Stimulated activated effector memory CD8-positive, alpha-beta T cell treated with anti-CD3 and anti-CD28 coated beads, Interleukin-12 subunit alpha, Interleukin-12 subunit beta, amount 100 ng/mL, for 72 hours (primary cell): Measurements from ENCODE around the gene CHST6.
A peak's percentile ranks its signal among the peaks of the same experiment; 100 is the strongest.

ENCODE experiments used
- ATAC-seq: fragments of 150-1000 bp; cut with Tn5 transposase; 2 replicates; pipeline ENCODE4 v1.10.0; 2021
- DNase-seq, 2 donors: peaks; one replicate each; pipeline ENCODE4 v3.0.0; 2021 to 2022; ENCODE audit warnings: low spot score in 2 of 2
- H3K27ac Mint-ChIP-seq: one replicate; pipeline ENCODE4 v1.8.0; 2022; ENCODE audit warnings: mild to moderate bottlenecking, mixed read lengths
- H3K36me3 Mint-ChIP-seq: one replicate; pipeline ENCODE4 v1.8.0; 2022; ENCODE audit warnings: mild to moderate bottlenecking, mixed read lengths
- H3K4me1 Mint-ChIP-seq: one replicate; pipeline ENCODE4 v1.8.0; 2022; ENCODE audit warnings: mixed read lengths
- H3K4me3 Mint-ChIP-seq: one replicate; pipeline ENCODE4 v1.8.0; 2022; ENCODE audit warnings: mild to moderate bottlenecking, mixed read lengths
- H3K9me3 Mint-ChIP-seq: one replicate; pipeline ENCODE4 v1.8.0; 2022; ENCODE audit warnings: mixed read lengths

The CHST6 gene

DNA sequence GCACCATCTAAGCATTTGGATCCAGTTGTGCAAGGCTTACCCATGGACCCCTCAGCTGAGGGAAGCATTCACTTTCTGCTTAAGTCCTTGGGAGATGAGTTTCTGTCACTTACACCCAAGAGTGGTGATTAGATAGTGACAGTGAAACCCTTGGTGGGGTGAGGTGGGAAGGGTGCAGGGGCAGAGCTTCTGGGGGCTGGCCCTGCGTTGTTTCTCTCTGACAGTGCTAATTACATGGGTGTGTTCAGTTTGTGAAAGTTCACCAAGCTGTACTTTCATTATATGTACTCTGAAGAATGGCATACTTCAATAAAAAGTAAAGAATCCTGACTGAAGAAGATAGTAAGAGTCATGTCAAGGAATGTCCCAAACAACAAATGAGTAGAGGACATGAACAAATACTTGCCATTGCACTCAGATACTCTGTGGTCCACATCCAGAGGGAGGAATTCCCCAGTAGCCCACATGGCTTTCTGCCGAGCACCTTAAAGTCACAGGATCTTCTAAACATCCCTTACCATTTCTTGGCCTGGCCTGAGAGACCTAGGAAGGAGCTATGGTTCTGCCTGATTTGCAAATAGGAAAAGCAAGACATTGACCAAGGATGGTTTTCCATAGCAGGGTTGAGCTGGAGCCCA lies 8.4 kb downstream of the CHST6 start:
- DNase-seq (no peak), ATAC-seq (peak; percentile 71)
- no peaks in the 10 kb centered on the region for H3K9me3 Mint-ChIP-seq
- H3K27ac Mint-ChIP-seq, result no peak overlapping the region
- no peak overlapping the region for H3K4me3 Mint-ChIP-seq
- H3K4me1 Mint-ChIP-seq, result no peaks in the 10 kb centered on the region
- H3K36me3 Mint-ChIP-seq, result no peaks in the 10 kb centered on the region

GRCh38 chr16:75486014-75486675 lies 9.1 kb downstream of the CHST6 start:
- no peaks in the 10 kb centered on the region for H3K36me3 Mint-ChIP-seq
- no peak overlapping the region for H3K27ac Mint-ChIP-seq
- DNase-seq, result no peak
- no peak for ATAC-seq
- H3K4me3 Mint-ChIP-seq, result no peak overlapping the region
- no peaks in the 10 kb centered on the region for H3K4me1 Mint-ChIP-seq
- no peaks in the 10 kb centered on the region for H3K9me3 Mint-ChIP-seq

DNA sequence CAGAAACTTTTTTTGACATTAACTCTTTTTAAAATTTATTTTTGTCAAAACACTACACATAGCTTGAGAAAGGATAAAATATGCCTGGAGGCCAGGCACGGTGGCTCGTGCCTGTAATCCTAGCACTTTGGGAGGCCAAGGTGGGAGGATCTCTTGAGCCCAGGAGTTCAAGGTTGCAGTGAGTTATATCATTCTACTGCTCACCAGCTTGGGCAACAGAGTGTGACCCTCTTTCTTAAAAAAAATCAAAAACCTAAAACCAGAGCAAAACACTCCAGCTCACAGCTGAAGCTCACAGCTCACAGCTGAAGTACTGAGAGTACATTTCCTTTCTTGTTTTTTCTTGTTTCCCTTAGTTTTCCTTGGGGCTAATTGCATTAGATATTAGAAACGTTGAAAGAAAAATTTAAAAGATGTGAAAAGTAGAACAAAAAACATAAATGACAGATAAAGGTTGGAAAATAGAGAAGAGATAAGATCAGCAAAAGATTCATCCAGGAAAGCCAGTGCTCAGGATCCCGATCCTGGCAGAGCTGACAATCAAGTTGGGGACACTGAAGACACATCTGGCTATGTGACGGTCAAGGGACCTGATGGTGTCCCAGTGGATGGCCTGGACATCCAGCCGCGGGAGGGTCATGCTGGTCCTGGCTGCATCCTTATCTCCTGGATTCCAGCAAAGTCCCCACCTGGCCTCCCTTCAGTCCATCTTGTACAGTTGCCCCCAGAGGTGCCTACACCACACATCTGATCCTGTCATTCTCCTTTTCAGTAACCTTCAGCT lies 9.8 kb downstream of the CHST6 start:
- no peak for DNase-seq
- Mint-ChIP-seq H3K4me3 (no peak overlapping the region), H3K27ac (no peak overlapping the region), H3K9me3 (no peaks in the 10 kb centered on the region), H3K36me3 (no peaks in the 10 kb centered on the region), H3K4me1 (no peaks in the 10 kb centered on the region)
- ATAC-seq, result no peak

- no peaks in the 10 kb centered on the region for H3K9me3 Mint-ChIP-seq
- H3K36me3 Mint-ChIP-seq, result no peaks in the 10 kb centered on the region
- ATAC-seq, result no peak
- H3K4me1 Mint-ChIP-seq, result peaks cover under 1% of the 10 kb centered on the region
- no peak overlapping the region for H3K27ac Mint-ChIP-seq
- no peak overlapping the region for H3K4me3 Mint-ChIP-seq
- no peak for DNase-seq
Observed at GRCh38 chr16:75483222-75483621, 12.0 kb downstream of the CHST6 start.

DNA sequence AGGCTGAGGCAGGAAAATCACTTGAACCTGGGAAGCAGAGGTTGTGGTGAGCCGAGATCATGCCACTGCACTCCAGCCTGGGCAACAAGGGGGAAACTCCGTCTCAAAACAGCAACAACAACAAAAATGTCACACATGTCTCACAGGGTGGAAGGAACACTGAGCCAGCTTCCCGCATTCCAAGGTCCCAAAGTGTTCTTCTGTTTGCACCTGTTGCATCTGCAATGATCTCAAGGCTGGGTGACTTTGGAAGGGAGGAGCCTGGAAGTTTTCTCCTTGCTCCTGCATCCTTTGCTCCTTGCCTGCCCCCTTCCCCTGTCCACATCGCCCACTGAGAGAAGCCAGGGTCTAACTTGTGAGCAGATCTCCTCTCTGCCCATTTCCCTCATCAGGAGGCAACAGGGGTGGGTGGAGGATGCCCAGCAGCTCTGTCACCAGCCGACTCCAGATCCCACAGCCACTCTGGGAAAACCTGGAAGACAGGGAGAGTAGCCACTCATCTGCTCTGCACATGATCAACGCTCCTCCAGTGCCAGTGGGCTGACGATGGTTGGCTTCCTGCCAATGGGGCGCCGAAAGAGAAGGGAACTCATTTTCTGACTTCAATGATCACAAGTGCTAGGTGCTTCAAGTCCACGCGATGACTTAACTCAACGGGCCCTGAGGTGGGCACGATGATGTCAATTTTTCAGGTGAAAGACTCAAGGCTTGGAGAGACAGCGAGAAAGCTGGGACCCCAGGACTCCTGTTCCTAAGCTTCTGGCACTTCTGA lies 12.6 kb downstream of the CHST6 start:
- Mint-ChIP-seq H3K4me3 (no peak overlapping the region), H3K4me1 (peaks cover 4% of the 10 kb centered on the region), H3K9me3 (no peaks in the 10 kb centered on the region), H3K36me3 (no peaks in the 10 kb centered on the region), H3K27ac (no peak overlapping the region)
- DNase-seq (no peak), ATAC-seq (no peak)

DNA sequence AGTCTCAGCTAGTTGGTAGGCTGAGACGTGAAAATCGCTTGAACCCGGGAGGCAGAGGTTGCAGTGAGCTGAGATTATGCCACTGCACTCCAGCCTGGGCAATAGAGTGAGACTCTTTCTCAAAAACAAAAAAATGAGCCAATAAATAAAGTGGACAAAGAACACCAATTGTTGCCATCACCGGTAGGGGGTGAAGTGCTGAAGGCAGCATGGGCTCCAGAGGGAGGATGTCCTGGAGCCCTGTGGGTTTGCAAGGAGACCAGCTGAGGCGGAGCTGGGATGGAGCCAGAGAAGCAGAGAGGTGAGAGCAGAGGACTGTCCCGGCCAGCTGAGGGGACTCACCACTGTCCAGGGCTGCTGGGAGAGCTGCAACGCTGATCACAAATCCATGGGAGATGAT lies 13.8 kb downstream of the CHST6 start:
- DNase-seq (no peak), ATAC-seq (no peak)
- Mint-ChIP-seq H3K4me1 (peaks cover 4% of the 10 kb centered on the region), H3K36me3 (no peaks in the 10 kb centered on the region), H3K27ac (no peak overlapping the region), H3K4me3 (no peak overlapping the region), H3K9me3 (no peaks in the 10 kb centered on the region)

GRCh38 chr16:75479421-75479990 lies 15.7 kb downstream of the CHST6 start:
- no peak for ATAC-seq
- Mint-ChIP-seq H3K27ac (no peak overlapping the region), H3K9me3 (no peaks in the 10 kb centered on the region), H3K36me3 (no peaks in the 10 kb centered on the region), H3K4me1 (peaks cover 4% of the 10 kb centered on the region), H3K4me3 (no peak overlapping the region)
- DNase-seq, result no peak

GRCh38 chr16:75478480-75479345 lies 16.5 kb downstream of the CHST6 start:
- Mint-ChIP-seq H3K27ac (peak overlapping the region; percentile 0), H3K9me3 (no peaks in the 10 kb centered on the region), H3K36me3 (no peaks in the 10 kb centered on the region), H3K4me1 (peaks cover 4% of the 10 kb centered on the region), H3K4me3 (no peak overlapping the region)
- no peak for DNase-seq
- ATAC-seq, result no peak

GRCh38 chr16:75477680-75478473 lies 17.4 kb downstream of the CHST6 start:
- Mint-ChIP-seq H3K4me3 (no peak overlapping the region), H3K4me1 (peaks cover 4% of the 10 kb centered on the region), H3K9me3 (no peaks in the 10 kb centered on the region), H3K27ac (peak overlapping the region; percentile 0), H3K36me3 (no peaks in the 10 kb centered on the region)
- DNase-seq (no peak), ATAC-seq (no peak)

GRCh38 chr16:75476817-75477216 lies 18.4 kb downstream of the CHST6 start:
- H3K9me3 Mint-ChIP-seq, result no peaks in the 10 kb centered on the region
- H3K4me1 Mint-ChIP-seq, result peaks cover 4% of the 10 kb centered on the region
- no peak overlapping the region for H3K4me3 Mint-ChIP-seq
- ATAC-seq, result no peak
- H3K27ac Mint-ChIP-seq, result no peak overlapping the region
- DNase-seq, result no peak
- H3K36me3 Mint-ChIP-seq, result no peaks in the 10 kb centered on the region

DNA sequence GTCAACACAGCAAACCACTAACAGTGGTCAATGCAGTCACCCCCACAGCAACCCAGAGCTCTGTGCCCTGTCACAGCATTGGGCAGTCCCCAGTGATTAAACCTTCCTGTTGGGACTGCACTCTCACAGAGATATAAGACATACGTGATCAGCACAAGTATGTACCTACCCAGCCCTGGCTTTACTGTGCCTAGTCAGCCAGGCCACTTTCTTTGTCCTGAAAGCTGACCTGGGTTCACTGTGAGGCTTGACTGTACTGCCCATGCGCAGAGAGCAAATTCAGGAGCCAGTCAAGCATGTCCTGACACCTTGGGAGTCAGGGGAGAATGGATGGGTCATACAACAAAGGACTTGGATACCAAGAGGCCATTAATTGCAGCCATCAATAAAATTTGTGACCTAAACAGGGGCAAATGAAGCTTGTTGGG lies 19.8 kb downstream of the CHST6 start:
- Mint-ChIP-seq H3K27ac (no peak overlapping the region), H3K4me1 (peaks cover 4% of the 10 kb centered on the region), H3K9me3 (no peaks in the 10 kb centered on the region), H3K36me3 (no peaks in the 10 kb centered on the region), H3K4me3 (no peak overlapping the region)
- ATAC-seq (peak; percentile 85), DNase-seq (no peak)

- H3K27ac Mint-ChIP-seq, result no peak overlapping the region
- H3K4me1 Mint-ChIP-seq, result peaks cover 3% of the 10 kb centered on the region
- DNase-seq, result no peak
- no peak overlapping the region for H3K4me3 Mint-ChIP-seq
- no peaks in the 10 kb centered on the region for H3K36me3 Mint-ChIP-seq
- no peak for ATAC-seq
- no peaks in the 10 kb centered on the region for H3K9me3 Mint-ChIP-seq
Observed at GRCh38 chr16:75472908-75473877, 22.0 kb downstream of the CHST6 start.
